ENCODE results near the gene NCKIPSD. TPM values are rescaled to one million over a fixed set of nuclear protein-coding genes. Genes with fewer than 3 reads are reported as not detected.

Gene NCKIPSD
- polyA plus RNA-seq, 1 of the 3 experiments (the other 2 are of a cell fraction): 20.4 TPM

- ChIA-PET POLR2A (interaction anchor here (1.0 kb wide), 1 partner anchor 20 kb away, joined by 3 read pairs; the partner anchor contains the start of gene IP6K2), CTCF (interaction anchor here (1.0 to 3.4 kb wide), 4 partner anchors 9 to 43 kb away, joined by 3 to 14 read pairs (median 6); partner anchors contain the start of gene NCKIPSD)
- peaks cover 21 to 26% of the 10 kb centered on the region in 2 experiments; a peak in 3 of 4 replicates for H3K4me1 ChIP-seq (ENCODE audit: control insufficient read depth in 1 of 2, insufficient read depth in 2 of 2, low read depth in 1 of 2, low read length in 1 of 2)
- peaks cover 97% of the 10 kb centered on the region for H4K20me1 ChIP-seq (ENCODE audit: insufficient read depth)
- no peak overlapping the region for H3K9ac ChIP-seq
- no peak for DNase-seq
- H3K79me2 ChIP-seq (ENCODE audit: insufficient read depth): peaks cover 96% of the 10 kb centered on the region
- H3K4me3 ChIP-seq (ENCODE audit: low read depth in 2 of 2, low read length in 1 of 2): no peak overlapping the region
- peaks cover 52% of the 10 kb centered on the region for H3F3A ChIP-seq (replicated peaks; ENCODE audit: insufficient read depth)
- H3K27me3 ChIP-seq (ENCODE audit: insufficient read depth): no peaks in the 10 kb centered on the region
- no peak for TF ChIP-seq IRF3 (IDR thresholded peaks at IDR 0.05; ENCODE audit: low read depth, low read length)
- TF ChIP-seq USF2 (IDR thresholded peaks at IDR 0.05; ENCODE audit: borderline replicate concordance, low read depth, low read length): no peak
- TF ChIP-seq TEAD4 (IDR thresholded peaks at IDR 0.05; ENCODE audit: borderline replicate concordance, insufficient read depth): no peak
- no peak for TF ChIP-seq PBX3 (IDR thresholded peaks at IDR 0.05)
- TF ChIP-seq CTCF (IDR thresholded peaks at IDR 0.05): no peak
- TF ChIP-seq FOXJ3 (CRISPR knock-in tag; IDR thresholded peaks at IDR 0.05): no peak
- TF ChIP-seq RFX5 (IDR thresholded peaks at IDR 0.05; ENCODE audit: low read length): no peak
- TF ChIP-seq SIN3A (IDR thresholded peaks at IDR 0.05; ENCODE audit: borderline replicate concordance, low read depth, low read length): no peak
- no peak overlapping the region for H3K4me2 ChIP-seq
- H3K27ac ChIP-seq (ENCODE audit: low read depth in 2 of 2, low read length in 1 of 2): peak overlapping the region in 1 of 2 experiments; percentile 33; a peak in 1 of 4 replicates
- no peaks in the 10 kb centered on the region for H3K9me3 ChIP-seq
- no peaks in the 10 kb centered on the region for H3K9me2 ChIP-seq
- peaks cover 60 to 62% of the 10 kb centered on the region in 2 experiments for H3K36me3 ChIP-seq (replicated peaks in 1 of 2; ENCODE audit: control insufficient read depth in 1 of 2, insufficient read depth in 2 of 2, low read length in 1 of 2)
- H2AFZ ChIP-seq (ENCODE audit: low read depth): no peak overlapping the region
Observed at GRCh38 chr3:48696601-48697000, 10.9 kb upstream of the NCKIPSD start.

- no peaks in the 10 kb centered on the region for H3K9me2 ChIP-seq
- CTCF ChIA-PET: interaction anchor here (1.0 to 3.4 kb wide), 4 partner anchors 10 to 44 kb away, joined by 3 to 14 read pairs (median 7); partner anchors contain the start of genes IP6K2 and NCKIPSD
- POLR2A ChIA-PET: interaction anchor here (0.6 to 1.0 kb wide), 2 partner anchors 21 to 490 kb away, joined by 3 read pairs; partner anchors contain the start of gene IP6K2
- no peak overlapping the region for H3K4me3 ChIP-seq (ENCODE audit: low read depth in 2 of 2, low read length in 1 of 2)
- H2AFZ ChIP-seq (ENCODE audit: low read depth): no peak overlapping the region
- peaks cover 95% of the 10 kb centered on the region for H3K79me2 ChIP-seq (ENCODE audit: insufficient read depth)
- peaks cover 52% of the 10 kb centered on the region for H3F3A ChIP-seq (replicated peaks; ENCODE audit: insufficient read depth)
- DNase-seq: no peak
- H4K20me1 ChIP-seq (ENCODE audit: insufficient read depth): peaks cover 96% of the 10 kb centered on the region
- H3K27me3 ChIP-seq (ENCODE audit: insufficient read depth): no peaks in the 10 kb centered on the region
- no peak overlapping the region for H3K9ac ChIP-seq
- H3K9me3 ChIP-seq: no peaks in the 10 kb centered on the region
- H3K27ac ChIP-seq (ENCODE audit: low read depth in 2 of 2, low read length in 1 of 2): peak overlapping the region in 1 of 2 experiments; percentile 33; a peak in 1 of 4 replicates
- H3K4me2 ChIP-seq: no peak overlapping the region
- 92% methylated on average over 5 of the region's 5 CpGs for whole genome bisulfite sequencing (ENCODE audit: low lambda C conversion rate)
- H3K36me3 ChIP-seq (replicated peaks in 1 of 2; ENCODE audit: control insufficient read depth in 1 of 2, insufficient read depth in 2 of 2, low read length in 1 of 2): peaks cover 63 to 64% of the 10 kb centered on the region in 2 experiments
- peaks cover 21 to 26% of the 10 kb centered on the region in 2 experiments; a peak in 3 of 4 replicates for H3K4me1 ChIP-seq (ENCODE audit: control insufficient read depth in 1 of 2, insufficient read depth in 2 of 2, low read depth in 1 of 2, low read length in 1 of 2)
- TF ChIP-seq CHD2 (IDR thresholded peaks at IDR 0.05; ENCODE audit: low read length, partially characterized antibody): no peak
- TF ChIP-seq IRF3 (IDR thresholded peaks at IDR 0.05; ENCODE audit: low read depth, low read length): no peak
- TF ChIP-seq YY1 (IDR thresholded peaks at IDR 0.05; ENCODE audit: low read depth): no peak
- TF ChIP-seq TAF1 (IDR thresholded peaks at IDR 0.05; ENCODE audit: borderline replicate concordance, low read depth, low read length): no peak
- TF ChIP-seq REST (IDR thresholded peaks at IDR 0.05; ENCODE audit: low read depth, low read length): no peak
- no peak for TF ChIP-seq MXI1 (IDR thresholded peaks at IDR 0.05; ENCODE audit: low read depth, low read length)
- TF ChIP-seq MAX (IDR thresholded peaks at IDR 0.05; ENCODE audit: low read depth): no peak
Observed at GRCh38 chr3:48696156-48696555, 10.4 kb upstream of the NCKIPSD start.
